AG10803 (cell line): ENCODE data around the gene CCDC83.
A peak's percentile ranks its signal among the peaks of the same experiment; 100 is the strongest.
"Not testable (repeated sequence)": the region's sequence is repeated elsewhere in the genome, so short reads cannot be mapped to it uniquely, and the experiment has no call there.

Experiments
- DNase-seq: peaks from one replicate; pipeline ENCODE4 v3.0.0; 2010; ENCODE audit warnings: low read depth
- H3K4me3 ChIP-seq: 2 replicates; pipeline ENCODE4 v1.5.1; 2011; ENCODE audit warnings: mild to moderate bottlenecking, low read length, control low read depth
- TF ChIP-seq, protein P1 (sequence below): conservative IDR thresholded peaks from 2 replicates; pipeline ENCODE4 v1.5.1; 2011; ENCODE audit warnings: mild to moderate bottlenecking, low read length, control low read depth, inconsistent platforms

CCDC83 gene

DNA sequence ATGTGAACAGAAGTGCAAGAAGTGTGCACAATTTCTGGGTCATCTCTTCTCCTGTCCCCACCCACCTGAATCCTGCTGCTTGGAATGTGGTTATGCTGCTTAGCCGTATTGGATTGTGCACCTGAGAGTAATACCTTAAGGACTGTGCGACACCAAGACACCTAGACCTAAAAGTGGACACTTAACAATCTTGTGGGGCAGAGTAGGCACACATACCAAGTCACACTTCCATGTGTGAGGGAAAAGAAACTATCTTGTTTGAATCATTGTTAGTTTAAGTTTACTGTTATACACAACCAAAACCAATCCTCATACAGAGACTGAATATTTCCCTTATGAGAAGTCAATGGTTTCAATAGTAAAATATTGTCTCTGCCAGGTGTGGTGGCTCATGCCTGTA is 93.7 kb downstream of the CCDC83 start:
- H3K4me3 ChIP-seq: no peak overlapping the region
- DNase-seq: no peak
- TF ChIP-seq, protein P1, sequence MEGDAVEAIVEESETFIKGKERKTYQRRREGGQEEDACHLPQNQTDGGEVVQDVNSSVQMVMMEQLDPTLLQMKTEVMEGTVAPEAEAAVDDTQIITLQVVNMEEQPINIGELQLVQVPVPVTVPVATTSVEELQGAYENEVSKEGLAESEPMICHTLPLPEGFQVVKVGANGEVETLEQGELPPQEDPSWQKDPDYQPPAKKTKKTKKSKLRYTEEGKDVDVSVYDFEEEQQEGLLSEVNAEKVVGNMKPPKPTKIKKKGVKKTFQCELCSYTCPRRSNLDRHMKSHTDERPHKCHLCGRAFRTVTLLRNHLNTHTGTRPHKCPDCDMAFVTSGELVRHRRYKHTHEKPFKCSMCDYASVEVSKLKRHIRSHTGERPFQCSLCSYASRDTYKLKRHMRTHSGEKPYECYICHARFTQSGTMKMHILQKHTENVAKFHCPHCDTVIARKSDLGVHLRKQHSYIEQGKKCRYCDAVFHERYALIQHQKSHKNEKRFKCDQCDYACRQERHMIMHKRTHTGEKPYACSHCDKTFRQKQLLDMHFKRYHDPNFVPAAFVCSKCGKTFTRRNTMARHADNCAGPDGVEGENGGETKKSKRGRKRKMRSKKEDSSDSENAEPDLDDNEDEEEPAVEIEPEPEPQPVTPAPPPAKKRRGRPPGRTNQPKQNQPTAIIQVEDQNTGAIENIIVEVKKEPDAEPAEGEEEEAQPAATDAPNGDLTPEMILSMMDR: no peak

GRCh38 chr11:85949798-85950197 is 94.6 kb downstream of the CCDC83 start:
- TF ChIP-seq, protein P1: no peak
- no peak for DNase-seq

GRCh38 chr11:85950317-85951048 is 95.3 kb downstream of the CCDC83 start:
- no peak overlapping the region for H3K4me3 ChIP-seq
- DNase-seq: no peak
- TF ChIP-seq, protein P1: no peak

More at GRCh38 chr11:85949798-85950197, 94.6 kb downstream of the CCDC83 start:
- no peak overlapping the region for H3K4me3 ChIP-seq

GRCh38 chr11:85951049-85951405 is 95.8 kb downstream of the CCDC83 start:
- H3K4me3 ChIP-seq: no peak overlapping the region
- DNase-seq: no peak
- TF ChIP-seq, protein P1: no peak

DNA sequence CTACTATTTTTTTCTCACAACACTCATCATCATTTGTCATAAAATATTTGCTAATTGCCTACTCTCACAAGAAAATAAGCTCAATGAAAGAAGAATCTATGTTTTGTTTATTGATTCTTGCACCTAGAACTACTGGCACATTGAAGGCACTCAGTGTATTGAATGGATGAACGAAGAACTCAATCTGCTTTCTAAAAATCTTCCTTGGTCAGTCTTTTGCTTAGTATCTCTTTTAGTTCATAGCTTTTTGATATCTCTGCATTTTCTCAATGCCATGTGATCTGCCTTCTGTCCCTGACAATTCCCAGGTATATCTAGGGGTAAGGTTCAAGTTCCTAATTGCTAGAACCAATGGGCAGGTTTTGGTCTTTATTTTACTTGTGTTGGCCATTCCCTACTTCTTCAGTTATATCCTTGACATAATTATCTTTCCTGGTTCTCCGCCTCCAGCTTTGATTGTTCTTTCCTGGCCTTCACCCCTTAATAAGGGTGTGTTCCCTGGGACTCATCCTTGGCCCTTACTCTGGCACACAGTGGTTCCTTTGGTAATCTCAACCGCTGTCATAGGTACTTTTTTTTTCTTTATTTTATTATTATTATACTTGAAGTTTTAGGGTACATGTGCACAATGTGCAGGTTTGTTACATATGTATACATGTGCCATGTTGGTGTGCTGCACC is 96.4 kb downstream of the CCDC83 start:
- no peak overlapping the region for H3K4me3 ChIP-seq
- DNase-seq: no peak
- TF ChIP-seq, protein P1: no peak

- DNase-seq: not testable (repeated sequence)
Measured at GRCh38 chr11:85952108-85952485, 96.9 kb downstream of the CCDC83 start.

DNA sequence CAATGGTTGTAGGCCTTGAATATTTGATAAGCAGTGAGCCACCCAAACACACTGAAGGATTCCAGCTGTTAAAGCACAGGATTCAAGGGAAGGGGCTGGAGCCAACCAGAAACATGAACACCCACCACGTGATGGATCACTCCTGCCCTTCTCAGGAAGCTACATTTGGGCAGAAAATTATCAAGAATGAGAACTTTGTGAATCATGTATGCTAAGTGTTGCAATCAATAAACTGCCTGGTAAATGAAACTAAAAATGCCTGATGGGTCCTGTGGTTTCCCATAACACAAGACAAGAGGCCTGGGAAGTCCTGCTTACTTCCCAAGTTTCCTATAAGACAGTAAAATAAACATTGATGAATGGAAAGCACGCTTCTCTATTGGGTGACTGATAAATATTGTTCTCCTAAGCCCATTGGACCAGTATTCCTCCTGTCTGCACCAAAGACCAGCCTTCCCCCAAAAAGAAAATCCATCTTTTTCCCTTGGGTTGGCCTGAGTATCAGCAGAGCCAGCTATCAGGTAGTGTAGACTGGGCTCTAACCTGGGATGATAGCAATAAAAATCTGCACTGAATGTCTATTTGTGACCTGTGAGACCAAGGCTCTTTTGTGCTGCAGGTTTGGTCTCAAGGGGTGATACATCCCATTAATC is 98.4 kb downstream of the CCDC83 start:
- TF ChIP-seq, protein P1: no peak
- H3K4me3 ChIP-seq: no peak overlapping the region
- peak; percentile 81 for DNase-seq

More at GRCh38 chr11:85952108-85952485, 96.9 kb downstream of the CCDC83 start:
- H3K4me3 ChIP-seq: not testable (repeated sequence)
